GM19467 (cell line): ENCODE data around the gene GNB1.
"Not testable (repeated sequence)": the region's sequence is repeated elsewhere in the genome, so short reads cannot be mapped to it uniquely, and the experiment has no call there.

Source experiments
- ATAC-seq: cut with Tn5 transposase; IDR thresholded peaks from one replicate; pipeline ENCODE4 v1.9.1; 2021; ENCODE audit warnings: mild to moderate bottlenecking, moderate library complexity; ENCODE audit not compliant: unreplicated experiment

Gene GNB1

GRCh38 chr1:1752190-1752589, 138.7 kb downstream of the GNB1 start:
- ATAC-seq, result no peak

GRCh38 chr1:1749941-1750340, 140.9 kb downstream of the GNB1 start:
- not testable (repeated sequence) for ATAC-seq

GRCh38 chr1:1748686-1749321, 142.1 kb downstream of the GNB1 start:
- ATAC-seq, result no peak

- ATAC-seq, result peak; percentile 82
Observed at GRCh38 chr1:1746566-1746909, 144.3 kb downstream of the GNB1 start.

- peak; percentile 68 for ATAC-seq
Observed at GRCh38 chr1:1745651-1746565, 145.0 kb downstream of the GNB1 start.

GRCh38 chr1:1742529-1742928, 148.4 kb downstream of the GNB1 start:
- not testable (repeated sequence) for ATAC-seq

GRCh38 chr1:1741013-1741412, 149.9 kb downstream of the GNB1 start:
- ATAC-seq, result not testable (repeated sequence)

GRCh38 chr1:1738799-1739337, 152.0 kb downstream of the GNB1 start:
- ATAC-seq, result not testable (repeated sequence)

- not testable (repeated sequence) for ATAC-seq
Observed at GRCh38 chr1:1737675-1738590, 153.0 kb downstream of the GNB1 start.
